ENCODE data around the gene ROR2.

The ROR2 gene

DNA sequence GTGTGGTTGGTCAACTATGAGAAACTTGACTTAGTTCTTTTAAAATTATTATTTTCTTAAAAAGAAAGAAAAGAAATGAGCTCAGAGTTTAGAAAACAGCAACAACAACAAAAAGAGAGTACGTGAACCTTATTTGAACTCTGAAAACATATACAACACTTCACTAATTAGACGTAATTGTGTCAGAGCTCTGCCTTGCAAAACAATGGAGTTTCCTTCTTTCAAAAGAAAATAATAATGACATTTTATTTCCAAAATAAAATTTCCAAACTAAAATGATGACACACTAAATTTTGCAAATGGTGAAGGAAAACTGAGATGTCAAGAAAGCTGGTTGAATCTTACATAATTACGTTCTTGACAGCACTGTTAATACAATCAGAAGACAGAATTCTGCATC is 15.4 kb downstream of the ROR2 start:
- ChIA-PET POLR2A (no interaction called here), CTCF (interaction anchor here (0.8 to 4.4 kb wide), 2 partner anchors 15 to 19 kb away, joined by 3 to 21 read pairs; no protein-coding TSS in a partner anchor)
- TF ChIP-seq CTCF (IDR thresholded peaks at IDR 0.05; ENCODE audit: insufficient read depth, low read length, missing control alignments): no peak
- no peak for DNase-seq (ENCODE audit: low read depth, low spot score)
- no peak overlapping the region for H3K4me3 ChIP-seq (ENCODE audit: low read depth, low read length)

GRCh38 chr9:91933556-91934352 is 16.3 kb downstream of the ROR2 start:
- ChIA-PET POLR2A (no interaction called here), CTCF (interaction anchor here (0.8 to 1.0 kb wide), 2 partner anchors 16 to 159 kb away, joined by 3 read pairs; no protein-coding TSS in a partner anchor)
- TF ChIP-seq CTCF (IDR thresholded peaks at IDR 0.05; ENCODE audit: insufficient read depth, low read length, missing control alignments): no peak
- H3K4me3 ChIP-seq (ENCODE audit: low read depth, low read length): no peak overlapping the region
- no peak for DNase-seq (ENCODE audit: low read depth, low spot score)

GRCh38 chr9:91930475-91930874 is 19.6 kb downstream of the ROR2 start:
- CTCF ChIA-PET: no interaction called here

DNA sequence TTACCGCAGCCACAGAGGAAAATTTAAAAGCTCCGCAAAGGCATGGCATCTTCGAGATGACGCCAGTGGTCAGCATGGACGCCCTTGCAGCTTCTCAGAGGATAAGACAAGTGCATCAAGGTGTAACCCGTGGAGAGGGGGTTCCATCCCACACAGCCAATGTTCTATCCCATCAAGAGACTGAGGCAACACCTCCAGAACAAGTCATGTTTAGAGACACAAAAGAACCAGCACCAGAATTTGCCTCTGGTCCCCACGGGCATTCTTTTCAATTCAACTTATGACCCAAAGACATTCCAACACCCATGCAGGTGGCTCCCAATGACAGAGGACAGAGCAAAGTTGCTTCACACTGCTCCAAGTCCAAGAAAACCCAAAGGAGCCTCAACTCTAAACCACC is 20.7 kb downstream of the ROR2 start:
- POLR2A ChIA-PET: no interaction called here
- DNase-seq (ENCODE audit: low read depth, low spot score): no peak
- CTCF ChIA-PET: interaction anchor here (1.1 kb wide), 1 partner anchor 21 kb away, joined by 3 read pairs; the partner anchor contains the start of gene ROR2
- H3K4me3 ChIP-seq (ENCODE audit: low read depth, low read length): no peak overlapping the region
- no peak for TF ChIP-seq CTCF (IDR thresholded peaks at IDR 0.05; ENCODE audit: insufficient read depth, low read length, missing control alignments)

More at GRCh38 chr9:91930475-91930874, 19.6 kb downstream of the ROR2 start:
- DNase-seq (ENCODE audit: low read depth, low spot score): no peak
- no peak overlapping the region for H3K4me3 ChIP-seq (ENCODE audit: low read depth, low read length)
- POLR2A ChIA-PET: no interaction called here
- TF ChIP-seq CTCF (IDR thresholded peaks at IDR 0.05; ENCODE audit: insufficient read depth, low read length, missing control alignments): no peak

DNA sequence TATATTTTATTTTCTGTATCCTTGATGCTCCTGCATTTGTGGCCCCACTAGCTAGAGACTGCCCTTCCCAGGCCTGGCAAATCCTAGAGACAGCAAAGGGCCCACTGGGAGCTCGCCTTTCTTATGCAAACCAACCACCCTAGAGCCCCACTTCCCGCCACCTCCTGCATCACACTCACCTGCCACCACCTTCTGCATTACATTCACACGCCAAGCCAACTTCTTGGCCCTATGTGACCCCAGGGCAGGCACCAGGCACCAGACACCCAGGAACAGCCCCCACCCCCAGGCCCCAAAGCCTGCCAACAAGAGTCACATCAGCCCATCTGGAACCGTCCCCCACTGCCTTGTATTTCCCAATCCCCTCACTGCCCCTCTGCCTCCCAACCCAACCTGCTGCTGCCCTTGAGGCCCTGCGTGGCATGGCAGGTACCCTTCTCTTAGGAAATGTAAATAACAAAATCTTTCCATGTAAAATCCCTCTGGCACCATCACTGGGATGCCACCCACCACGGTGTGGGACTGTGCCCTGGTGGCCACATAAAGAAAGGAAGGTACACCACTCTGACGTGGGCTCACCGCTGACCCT is 22.0 kb downstream of the ROR2 start:
- ChIA-PET CTCF (no interaction called here), POLR2A (no interaction called here)
- TF ChIP-seq CTCF (IDR thresholded peaks at IDR 0.05; ENCODE audit: insufficient read depth, low read length, missing control alignments): no peak
- H3K4me3 ChIP-seq (ENCODE audit: low read depth, low read length): no peak overlapping the region
- DNase-seq (ENCODE audit: low read depth, low spot score): no peak

DNA sequence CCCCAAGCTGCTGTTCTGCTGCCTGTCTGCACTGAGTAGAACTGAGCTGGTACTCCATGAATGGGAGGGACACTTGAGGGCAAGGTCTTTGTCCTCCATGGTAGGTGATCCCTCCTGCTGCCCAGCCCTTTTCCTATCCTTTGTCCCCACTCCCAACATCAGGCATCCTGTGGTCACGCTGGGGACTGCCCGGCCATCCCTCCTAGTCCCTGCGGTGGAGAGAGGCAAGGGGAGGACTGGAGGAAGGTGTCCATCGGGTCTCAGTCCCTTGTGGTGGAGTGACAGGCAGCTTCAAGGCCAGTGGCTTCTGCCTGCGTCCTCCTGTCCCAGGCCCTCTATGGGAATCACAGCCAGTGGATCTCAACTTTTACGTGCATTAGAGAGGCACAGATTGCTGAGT is 25.9 kb downstream of the ROR2 start:
- DNase-seq (ENCODE audit: low read depth, low spot score): no peak
- TF ChIP-seq CTCF (IDR thresholded peaks at IDR 0.05; ENCODE audit: insufficient read depth, low read length, missing control alignments): no peak
- H3K4me3 ChIP-seq (ENCODE audit: low read depth, low read length): no peak overlapping the region
- CTCF ChIA-PET: interaction anchor here (1.3 kb wide), 1 partner anchor 30 kb away, joined by 6 read pairs; no protein-coding TSS in a partner anchor
- POLR2A ChIA-PET: no interaction called here
